ENCODE measurements around the gene CREB5.

DNA sequence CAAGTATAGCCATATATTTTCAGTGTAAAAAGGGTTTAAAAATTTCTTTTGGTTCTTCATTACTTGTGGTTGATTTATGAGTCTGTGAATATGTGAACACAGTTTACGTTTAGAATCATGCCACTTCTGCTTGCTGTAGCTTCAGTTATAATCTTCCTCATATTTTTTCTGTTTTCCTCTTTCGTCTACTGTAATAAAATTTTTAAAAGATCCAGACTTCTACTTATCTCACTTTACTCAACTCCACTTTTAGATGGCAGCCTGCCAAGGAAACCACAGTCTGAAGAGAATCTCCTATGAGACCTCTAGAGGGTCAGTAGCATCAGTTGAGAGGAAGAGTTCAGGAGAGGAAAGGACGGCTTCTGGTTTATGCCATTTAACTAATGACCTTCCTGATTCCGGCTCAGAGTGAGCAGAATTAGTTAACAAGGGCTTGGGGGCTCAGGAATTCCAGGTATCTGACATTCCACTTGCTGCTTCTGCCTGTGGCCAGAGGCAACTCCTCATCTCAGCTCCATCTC lies 21.4 kb downstream of the CREB5 start:
- TF ChIP-seq EZH2phosphoT487 (IDR thresholded peaks at IDR 0.05; ENCODE audit: borderline replicate concordance, low read length) = no peak
- TF ChIP-seq, protein P1, sequence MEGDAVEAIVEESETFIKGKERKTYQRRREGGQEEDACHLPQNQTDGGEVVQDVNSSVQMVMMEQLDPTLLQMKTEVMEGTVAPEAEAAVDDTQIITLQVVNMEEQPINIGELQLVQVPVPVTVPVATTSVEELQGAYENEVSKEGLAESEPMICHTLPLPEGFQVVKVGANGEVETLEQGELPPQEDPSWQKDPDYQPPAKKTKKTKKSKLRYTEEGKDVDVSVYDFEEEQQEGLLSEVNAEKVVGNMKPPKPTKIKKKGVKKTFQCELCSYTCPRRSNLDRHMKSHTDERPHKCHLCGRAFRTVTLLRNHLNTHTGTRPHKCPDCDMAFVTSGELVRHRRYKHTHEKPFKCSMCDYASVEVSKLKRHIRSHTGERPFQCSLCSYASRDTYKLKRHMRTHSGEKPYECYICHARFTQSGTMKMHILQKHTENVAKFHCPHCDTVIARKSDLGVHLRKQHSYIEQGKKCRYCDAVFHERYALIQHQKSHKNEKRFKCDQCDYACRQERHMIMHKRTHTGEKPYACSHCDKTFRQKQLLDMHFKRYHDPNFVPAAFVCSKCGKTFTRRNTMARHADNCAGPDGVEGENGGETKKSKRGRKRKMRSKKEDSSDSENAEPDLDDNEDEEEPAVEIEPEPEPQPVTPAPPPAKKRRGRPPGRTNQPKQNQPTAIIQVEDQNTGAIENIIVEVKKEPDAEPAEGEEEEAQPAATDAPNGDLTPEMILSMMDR (conservative IDR thresholded peaks at IDR 0.05; ENCODE audit: low read depth, low read length) = no peak
- TF ChIP-seq EZH2 (IDR thresholded peaks at IDR 0.05; ENCODE audit: low read length, unreplicated experiment) = no peak

Measured in PC-3 (cell line).